Measurements from ENCODE around the gene AKT2.

AKT2 gene

GRCh38 chr19:40273469-40274360, 11.4 kb downstream of the AKT2 start:
- no peak for DNase-seq (ENCODE audit: low read depth)

DNA sequence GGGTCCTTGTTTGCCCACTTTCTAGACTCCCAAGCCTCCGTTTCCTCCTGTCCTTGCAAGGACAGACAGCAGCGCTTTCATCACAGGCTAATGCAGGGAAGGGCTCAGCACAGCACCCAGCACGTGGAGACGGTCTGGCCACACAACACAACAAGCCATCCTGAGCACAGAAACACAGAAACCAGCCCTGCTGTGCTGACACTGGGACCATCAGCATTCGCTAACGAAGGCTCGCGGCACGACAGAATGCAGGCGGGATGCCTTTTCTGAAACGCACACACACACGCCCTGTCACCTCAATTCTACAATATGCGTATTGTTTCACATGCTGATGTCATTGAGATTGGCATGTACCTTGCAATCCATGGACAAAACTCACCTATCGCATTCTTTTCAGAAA, 12.9 kb downstream of the AKT2 start:
- DNase-seq (ENCODE audit: low read depth): no peak

- no peak for DNase-seq (ENCODE audit: low read depth)
Measured at GRCh38 chr19:40271706-40272105, 13.4 kb downstream of the AKT2 start.

- DNase-seq (ENCODE audit: low read depth): no peak
Measured at GRCh38 chr19:40270362-40271089, 14.6 kb downstream of the AKT2 start.

- no peak for DNase-seq (ENCODE audit: low read depth)
Measured at GRCh38 chr19:40269216-40269940, 15.8 kb downstream of the AKT2 start.

- DNase-seq (ENCODE audit: low read depth): no peak
Measured at GRCh38 chr19:40267601-40267997, 17.5 kb downstream of the AKT2 start.

DNA sequence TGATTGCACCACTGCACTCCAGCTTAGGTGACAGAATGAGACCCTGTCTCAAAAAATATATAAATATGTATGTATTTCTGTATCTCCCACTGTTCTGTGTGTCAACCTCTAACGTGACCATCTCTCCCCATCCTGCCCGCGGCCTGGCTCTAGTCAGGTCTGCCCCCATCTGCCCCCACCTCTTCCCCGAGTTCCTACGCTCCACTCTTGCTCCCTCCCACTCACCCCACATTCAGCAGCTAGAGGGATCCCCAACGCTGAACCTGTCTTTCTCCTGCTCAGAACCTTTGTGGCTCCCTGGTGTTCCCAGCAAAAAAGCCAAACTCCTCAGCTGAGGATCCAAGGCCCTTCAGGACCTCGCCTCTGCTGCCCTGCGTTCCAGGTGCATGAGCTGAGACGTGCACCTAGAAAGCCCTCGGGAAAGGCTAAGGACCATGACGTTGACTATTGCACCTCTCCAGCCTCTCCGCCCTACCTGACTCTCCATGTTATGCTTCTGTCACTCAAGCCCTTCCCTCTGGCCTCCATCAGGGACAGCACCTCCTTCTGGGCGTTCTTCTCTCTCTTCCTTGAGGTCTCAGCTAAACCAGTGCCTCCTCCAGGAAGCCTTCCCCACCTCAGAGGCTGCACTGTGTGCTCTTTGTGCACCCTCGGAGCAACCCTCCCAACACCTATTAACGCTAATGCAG, 18.1 kb downstream of the AKT2 start:
- no peak for DNase-seq (ENCODE audit: low read depth)

- no peak for DNase-seq (ENCODE audit: low read depth)
Measured at GRCh38 chr19:40266119-40266518, 19.0 kb downstream of the AKT2 start.

- no peak for DNase-seq (ENCODE audit: low read depth)
Measured at GRCh38 chr19:40265763-40266099, 19.4 kb downstream of the AKT2 start.

DNA sequence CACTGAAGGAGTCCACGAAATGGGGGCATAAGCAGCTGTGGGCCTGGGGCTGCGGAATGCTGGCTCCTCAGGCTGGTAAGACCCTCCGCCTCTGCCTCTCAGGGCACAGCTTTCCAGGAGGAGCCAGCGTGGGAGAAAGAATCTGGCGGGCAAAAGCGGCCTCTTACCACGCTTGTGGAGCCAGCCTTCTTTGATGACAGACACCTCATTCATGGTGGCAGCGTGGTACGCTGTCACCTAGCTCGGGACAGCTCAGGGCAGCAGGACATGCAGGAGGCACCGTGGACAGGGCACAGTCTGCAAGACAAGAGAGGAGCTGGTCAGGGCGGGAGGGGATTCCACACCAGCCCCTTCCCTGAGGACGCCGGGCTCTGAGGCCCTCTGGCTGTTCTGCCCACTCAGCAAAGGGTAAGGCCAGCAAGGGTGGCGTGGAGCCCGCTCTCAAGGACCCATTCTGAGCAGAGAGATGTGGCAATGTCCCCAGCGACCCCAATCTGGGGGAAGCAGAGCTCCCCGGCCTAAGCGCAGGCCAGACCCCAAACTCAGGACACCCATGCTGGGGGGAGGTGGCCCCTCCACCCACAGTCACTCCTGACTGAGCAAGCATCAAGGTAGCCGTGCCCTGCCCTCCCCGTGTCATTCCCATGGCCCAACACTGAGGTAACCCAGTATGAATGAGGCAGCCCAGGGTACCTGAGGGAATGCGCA, 19.9 kb downstream of the AKT2 start:
- no peak for DNase-seq (ENCODE audit: low read depth)

DNA sequence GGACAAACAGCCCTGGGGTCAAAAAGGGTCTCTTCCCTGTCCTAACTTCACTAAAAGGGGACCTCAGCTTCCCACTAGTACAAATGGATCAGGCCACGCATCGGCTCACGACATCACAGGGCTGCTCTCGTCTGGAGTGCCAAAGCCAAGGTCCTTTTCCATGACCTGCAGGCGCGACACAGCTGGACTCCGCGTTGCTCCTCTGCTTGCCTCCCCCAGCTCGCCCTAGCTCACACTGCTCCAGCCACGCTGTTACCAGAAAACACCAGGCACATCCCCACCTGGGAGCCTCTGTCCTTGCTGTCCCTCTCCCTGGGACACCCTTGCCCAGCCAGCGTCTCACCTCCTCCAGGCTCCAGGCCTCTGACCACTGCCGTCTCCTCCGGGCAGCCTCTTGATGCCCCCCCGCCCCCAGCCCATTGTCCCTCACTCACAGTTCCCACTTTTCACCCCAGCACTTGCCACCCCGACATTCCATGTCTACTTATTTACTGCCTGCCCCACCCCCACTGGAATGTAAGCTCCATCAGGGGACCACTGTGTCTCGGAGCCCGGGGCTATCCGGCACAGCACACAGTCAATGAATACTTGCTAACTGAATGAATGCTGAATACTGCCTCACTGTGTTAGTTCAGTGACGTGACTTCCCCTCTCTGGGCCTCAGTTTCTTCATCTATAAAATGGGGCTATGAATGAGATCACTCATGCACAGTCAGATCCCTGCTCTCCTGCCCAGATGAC, 20.7 kb downstream of the AKT2 start:
- DNase-seq (ENCODE audit: low read depth): no peak

DNA sequence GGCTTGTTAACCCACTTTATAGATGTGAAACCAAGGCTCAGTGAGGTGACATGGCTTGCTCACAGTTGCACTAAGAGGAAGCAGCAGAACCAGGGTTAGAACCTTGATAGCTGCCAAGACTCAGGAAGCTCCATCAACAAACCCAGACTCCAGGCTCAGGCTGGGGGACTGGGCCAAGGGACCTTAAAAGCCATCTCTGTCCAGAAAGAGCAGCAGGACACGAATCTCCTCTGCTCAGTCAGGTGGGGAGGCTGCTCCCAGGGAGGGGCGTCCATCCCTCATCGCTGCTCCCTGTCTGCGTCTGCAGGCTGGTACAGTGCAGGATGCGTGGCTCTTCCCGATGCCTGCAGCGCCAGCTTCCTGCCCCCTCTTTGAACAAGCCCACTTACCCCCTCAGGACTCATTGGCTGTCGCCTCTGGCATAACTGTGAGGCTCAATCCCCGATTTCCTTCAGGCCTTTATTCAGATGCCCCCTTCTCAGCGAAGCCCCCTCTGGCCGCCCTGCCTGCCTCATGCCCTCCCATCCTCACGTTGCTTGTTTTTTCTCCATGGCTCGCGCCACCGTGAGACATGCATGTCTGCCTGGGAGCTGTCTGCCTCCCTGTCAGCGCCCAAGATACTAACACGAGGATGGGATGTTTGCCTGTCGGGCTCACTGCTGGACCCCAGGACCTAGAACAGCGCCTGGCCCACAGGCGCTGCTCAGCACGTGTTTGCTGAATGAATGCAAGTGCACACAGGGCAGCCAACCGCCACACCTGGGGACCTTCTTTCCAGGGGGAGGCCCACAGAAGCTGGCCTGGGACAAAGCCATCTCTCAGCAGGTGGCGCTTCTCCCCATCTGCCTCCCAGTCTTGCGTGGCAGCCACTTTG, 21.5 kb downstream of the AKT2 start:
- DNase-seq (ENCODE audit: low read depth): no peak

- no peak for DNase-seq (ENCODE audit: low read depth)
Measured at GRCh38 chr19:40262422-40262821, 22.7 kb downstream of the AKT2 start.

- DNase-seq (ENCODE audit: low read depth): no peak
Measured at GRCh38 chr19:40261631-40262030, 23.5 kb downstream of the AKT2 start.

DNA sequence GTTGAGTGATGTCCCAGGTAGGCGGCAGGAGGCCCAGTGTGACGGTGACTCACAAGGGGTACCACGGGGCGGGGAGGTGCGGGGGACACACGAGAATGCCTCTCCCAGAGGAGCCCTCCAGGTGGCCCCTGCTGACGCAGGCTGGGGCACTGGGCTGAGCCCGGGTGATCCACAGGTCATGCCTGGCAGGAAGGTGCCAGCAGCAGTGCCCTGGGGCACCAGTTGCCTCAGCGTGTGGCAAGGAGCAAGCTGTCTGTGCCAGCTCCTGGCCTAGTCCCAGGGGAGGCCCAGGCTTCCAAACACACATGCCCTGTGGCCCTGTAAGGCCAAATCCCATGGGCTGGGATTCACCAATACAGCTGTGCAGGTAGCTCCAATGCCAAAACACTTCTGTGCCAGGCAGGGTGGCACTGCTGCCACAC, 28.0 kb downstream of the AKT2 start:
- no peak for DNase-seq (ENCODE audit: low read depth)

DNA sequence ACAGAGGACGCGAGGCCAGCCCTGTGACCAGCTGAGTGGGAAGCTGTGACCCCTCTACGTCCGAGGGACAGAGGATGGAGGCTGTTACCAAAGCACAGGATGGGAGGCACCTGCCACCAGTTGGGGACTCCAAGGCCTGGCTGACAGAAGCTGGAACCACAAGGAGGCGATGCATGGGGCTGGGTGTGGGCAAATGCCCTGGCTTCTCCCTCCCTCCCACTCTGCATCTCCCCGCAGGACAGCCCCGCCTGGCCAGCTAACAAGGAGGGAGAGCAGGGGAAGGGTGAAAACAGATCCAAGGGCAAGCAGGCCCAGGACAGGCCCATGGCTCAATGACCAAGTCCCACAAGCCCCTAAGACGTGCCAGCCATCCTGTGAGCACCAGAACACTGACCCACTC, 28.6 kb downstream of the AKT2 start:
- DNase-seq (ENCODE audit: low read depth): no peak

DNA sequence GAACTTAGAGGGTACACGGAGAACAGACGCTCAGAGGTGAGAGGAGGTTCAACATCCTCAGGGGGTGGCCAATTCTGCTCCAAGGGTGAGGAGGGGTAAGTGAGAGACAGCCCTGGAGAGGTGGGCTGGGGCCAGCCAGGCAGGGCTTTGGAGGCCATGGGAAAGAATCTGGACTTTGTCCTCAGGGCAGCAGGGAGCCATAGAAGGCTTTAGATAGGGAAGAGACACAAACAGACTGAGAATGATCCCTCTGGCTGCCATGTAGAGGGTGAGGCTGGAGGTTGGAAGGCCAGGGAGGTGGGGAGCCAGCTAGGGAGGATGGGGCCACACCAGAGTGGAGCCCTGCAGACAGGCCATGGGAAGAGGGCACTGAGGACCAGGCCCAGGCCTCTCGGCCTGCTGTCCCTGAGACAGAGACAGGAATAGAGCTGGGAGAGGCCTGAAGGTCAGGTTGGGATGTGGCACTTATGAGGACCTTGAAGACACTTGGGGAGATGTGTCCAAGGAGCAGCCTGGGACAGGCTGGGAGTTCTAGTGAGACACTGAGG, 29.5 kb downstream of the AKT2 start:
- DNase-seq (ENCODE audit: low read depth): no peak

DNA sequence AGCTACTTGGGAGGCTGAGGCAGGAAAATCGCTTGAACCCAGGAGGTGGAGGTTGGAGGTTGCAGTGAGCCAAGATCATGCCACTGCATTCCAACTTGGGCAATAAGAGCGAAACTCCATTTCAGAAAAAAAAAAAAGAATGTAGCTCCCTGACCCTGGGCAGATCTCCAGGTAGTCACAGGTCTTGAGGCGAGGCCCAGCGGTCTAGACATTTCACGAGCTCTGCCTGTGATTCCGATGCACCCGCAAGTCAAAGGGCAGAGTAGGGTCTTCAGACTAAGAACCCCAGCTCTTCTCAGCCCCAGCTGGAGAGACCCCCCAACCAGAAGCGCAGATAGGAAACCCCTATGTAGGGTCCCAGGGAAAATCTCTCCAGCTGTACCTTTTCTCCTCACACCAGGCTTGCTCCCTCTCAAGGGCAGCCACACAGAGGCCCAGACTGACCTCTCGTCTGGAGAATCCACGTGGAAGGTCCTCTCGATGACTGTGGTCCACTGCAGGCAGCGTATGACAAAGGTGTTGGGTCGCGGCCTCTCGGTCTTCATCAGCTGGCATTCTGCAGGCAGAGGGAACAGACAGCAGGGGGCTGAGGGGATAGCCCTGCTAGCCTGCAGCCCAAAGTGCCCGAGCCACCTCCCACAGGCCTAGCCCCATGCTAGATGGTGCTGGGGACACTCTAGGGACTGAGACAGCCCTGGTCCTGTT, 30.3 kb downstream of the AKT2 start:
- no peak for DNase-seq (ENCODE audit: low read depth)

DNA sequence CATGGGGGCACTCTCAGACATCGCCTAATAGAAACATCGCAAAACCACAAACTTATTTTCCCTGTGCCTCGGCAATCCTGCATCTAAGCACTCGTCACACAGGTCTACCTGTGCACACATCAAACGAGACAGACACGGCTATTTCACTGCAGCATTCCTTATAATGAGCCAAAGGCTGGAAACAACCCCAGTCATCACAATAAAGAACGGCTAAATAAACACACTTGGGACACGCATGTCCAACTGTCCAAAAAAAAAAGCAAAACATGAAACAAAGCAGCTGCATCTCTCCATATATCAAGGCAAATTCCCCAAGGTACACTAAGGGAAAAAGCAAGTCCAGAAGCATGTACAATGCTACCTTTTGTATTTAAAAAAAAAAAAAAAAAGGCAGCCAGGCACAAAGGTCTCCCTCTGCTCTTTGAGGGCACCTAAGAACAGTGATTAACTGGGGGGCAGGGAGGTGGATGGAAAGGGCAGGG, 31.5 kb downstream of the AKT2 start:
- DNase-seq (ENCODE audit: low read depth): no peak

Data from EH (cell line).